MCF 10A (cell line): ENCODE data around the gene COG8. TPM values are rescaled to one million over a fixed set of nuclear protein-coding genes. Genes with fewer than 3 reads are reported as not detected.

Source experiments
- BruUV-seq: library from RNA; stranded (reverse); fragments of 400-500 nt; replicated peaks from 2 replicates; lab custom pipeline; 2021; lab: Mats Ljungman, UMichigan
- CTCF ChIA-PET: fragments of 300-600 bp; sonication (Branson Sonifier 250); formaldehyde crosslinking; extraction: SDS; loops from one replicate; lab custom pipeline; 2021; ENCODE audit warnings: antibody characterized with exemption, inconsistent platforms; lab: Yijun Ruan, JAX
- POLR2A ChIA-PET: fragments of 300-600, 350-650 bp; sonication (Branson Sonifier 250); formaldehyde crosslinking; extraction: SDS; loops from one replicate; lab custom pipeline; 2020; ENCODE audit warnings: antibody characterized with exemption, inconsistent platforms; lab: Yijun Ruan, JAX
- DNase-seq: peaks from one replicate; pipeline ENCODE4 v3.0.0-alpha.2; 2018; ENCODE audit not compliant: unreplicated experiment
- H3K27ac Mint-ChIP-seq: one replicate; pipeline ENCODE4 v1.8.0; 2022; ENCODE audit warnings: mild to moderate bottlenecking, low read depth, mixed read lengths; ENCODE audit not compliant: unreplicated experiment
- H3K27me3 Mint-ChIP-seq: one replicate; pipeline ENCODE4 v1.8.0; 2022; ENCODE audit warnings: mixed read lengths; ENCODE audit not compliant: insufficient read depth, unreplicated experiment
- H3K36me3 Mint-ChIP-seq: one replicate; pipeline ENCODE4 v1.8.0; 2022; ENCODE audit warnings: mild to moderate bottlenecking, moderate library complexity, mixed read lengths; ENCODE audit not compliant: insufficient read depth, unreplicated experiment
- H3K4me1 Mint-ChIP-seq: one replicate; pipeline ENCODE4 v1.8.0; 2022; ENCODE audit warnings: mixed read lengths; ENCODE audit not compliant: insufficient read depth, unreplicated experiment
- H3K4me3 Mint-ChIP-seq: one replicate; pipeline ENCODE4 v1.8.0; 2022; ENCODE audit warnings: mild to moderate bottlenecking, moderate library complexity, mixed read lengths; ENCODE audit not compliant: unreplicated experiment
- H3K9me3 Mint-ChIP-seq: one replicate; pipeline ENCODE4 v1.8.0; 2022; ENCODE audit warnings: mixed read lengths; ENCODE audit not compliant: unreplicated experiment
- CTCF ChIP-seq: fragments of 200-600 bp; IDR thresholded peaks from one replicate; pipeline ENCODE4 v1.8.0; 2022; ENCODE audit warnings: antibody characterized with exemption, mild to moderate bottlenecking; ENCODE audit not compliant: unreplicated experiment
- intact Hi-C: fragments of 100-400 bp; cut with micrococcal nuclease; formaldehyde crosslinking; loops from 2 replicates; pipeline ENCODE4 v1.14.1; 2022
- total RNA-seq: library from RNA; stranded (reverse); gene quantifications from 2 replicates; pipeline ENCODE4 v1.2.3, GENCODE V29; 2022

COG8 gene
- total RNA-seq, 1 experiment from 2014 or later, result 29.3 TPM

- Mint-ChIP-seq H3K9me3 (no peaks in the 10 kb centered on the region), H3K36me3 (peaks cover 86% of the 10 kb centered on the region), H3K4me1 (peaks cover 4% of the 10 kb centered on the region), H3K4me3 (no peak overlapping the region), H3K27ac (no peak overlapping the region), H3K27me3 (no peaks in the 10 kb centered on the region)
- TF ChIP-seq CTCF, result no peak
- ChIA-PET CTCF (interaction anchor here (0.6 kb wide), 2 partner anchors 365 to 434 kb away, joined by 3 to 5 read pairs; partner anchors contain the start of gene NOB1), POLR2A (interaction anchor here (0.9 kb wide), 1 partner anchor 9 kb away, joined by 4 read pairs; the partner anchor contains the start of gene PDF)
- no TSS peak for BruUV-seq
- DNase-seq, result no peak
- intact Hi-C loops, result no loop called here
These were observed 18.3 kb downstream of the COG8 start for GRCh38 chr16:69321080-69321479.

GRCh38 chr16:69320740-69321073 is 18.7 kb downstream of the COG8 start:
- ChIA-PET POLR2A (interaction anchor here (0.9 kb wide), 1 partner anchor 9 kb away, joined by 4 read pairs; the partner anchor contains the start of gene PDF), CTCF (interaction anchor here (0.6 kb wide), 2 partner anchors 366 to 434 kb away, joined by 3 to 5 read pairs; partner anchors contain the start of gene NOB1)
- Mint-ChIP-seq H3K27me3 (no peaks in the 10 kb centered on the region), H3K4me1 (peaks cover under 1% of the 10 kb centered on the region), H3K36me3 (peaks cover 84% of the 10 kb centered on the region), H3K4me3 (no peak overlapping the region), H3K9me3 (no peaks in the 10 kb centered on the region), H3K27ac (no peak overlapping the region)
- intact Hi-C loops, result no loop called here
- no peak for DNase-seq
- no TSS peak for BruUV-seq
- TF ChIP-seq CTCF, result no peak

DNA sequence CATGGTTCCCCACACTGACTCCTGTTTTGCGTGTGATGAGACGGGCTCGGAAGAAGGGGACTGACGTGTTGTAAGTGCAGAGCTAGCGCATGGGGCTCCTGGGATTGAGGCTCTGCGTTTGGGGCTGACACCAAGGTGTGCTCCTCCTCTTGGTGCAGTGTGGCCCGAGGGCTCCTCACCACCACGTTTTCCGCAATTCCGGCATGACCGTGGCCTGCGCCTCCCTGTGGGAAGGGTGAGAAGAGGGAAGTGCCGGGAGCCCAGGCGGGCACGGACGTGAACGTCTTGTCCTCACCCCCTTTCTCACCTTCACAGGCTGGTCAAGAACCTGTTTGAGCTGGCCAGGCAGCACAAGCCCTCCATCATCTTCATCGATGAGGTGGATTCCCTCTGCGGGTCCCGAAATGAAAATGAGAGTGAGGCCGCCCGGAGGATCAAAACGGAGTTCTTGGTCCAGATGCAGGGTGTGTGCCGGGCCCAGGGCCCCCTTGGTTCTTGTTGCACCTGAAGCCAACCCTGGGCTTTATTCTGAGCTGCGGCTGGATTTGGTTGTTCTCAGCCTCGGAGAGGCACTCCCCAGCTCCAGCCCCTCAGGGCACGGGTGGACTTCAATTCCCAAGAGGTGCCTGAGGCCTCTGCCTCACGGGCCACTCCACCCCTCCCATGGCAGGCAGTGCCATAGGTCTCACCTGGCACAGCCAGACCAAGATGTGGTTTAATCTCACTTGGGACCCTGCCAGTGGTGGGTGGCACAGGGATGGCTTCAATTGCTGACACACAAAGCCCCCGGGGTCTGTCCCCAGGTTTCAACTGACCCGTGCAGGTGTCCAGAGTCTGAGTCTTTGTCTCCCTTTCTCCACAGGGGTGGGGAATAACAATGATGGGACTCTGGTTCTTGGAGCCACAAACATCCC is 19.3 kb downstream of the COG8 start:
- ChIA-PET POLR2A (interaction anchor here (0.9 to 9.1 kb wide), 2 partner anchors 8 to 10 kb away, joined by 4 to 75 read pairs; partner anchors contain the start of gene PDF), CTCF (no interaction called here)
- no peak for DNase-seq
- no TSS peak for BruUV-seq
- H3K9me3 Mint-ChIP-seq, result no peaks in the 10 kb centered on the region
- intact Hi-C loops, result no loop called here
- TF ChIP-seq CTCF, result no peak
- H3K27me3 Mint-ChIP-seq, result no peaks in the 10 kb centered on the region
- no peaks in the 10 kb centered on the region for H3K4me1 Mint-ChIP-seq
- H3K27ac Mint-ChIP-seq, result no peak overlapping the region
- peaks cover 84% of the 10 kb centered on the region for H3K36me3 Mint-ChIP-seq
- no peak overlapping the region for H3K4me3 Mint-ChIP-seq

DNA sequence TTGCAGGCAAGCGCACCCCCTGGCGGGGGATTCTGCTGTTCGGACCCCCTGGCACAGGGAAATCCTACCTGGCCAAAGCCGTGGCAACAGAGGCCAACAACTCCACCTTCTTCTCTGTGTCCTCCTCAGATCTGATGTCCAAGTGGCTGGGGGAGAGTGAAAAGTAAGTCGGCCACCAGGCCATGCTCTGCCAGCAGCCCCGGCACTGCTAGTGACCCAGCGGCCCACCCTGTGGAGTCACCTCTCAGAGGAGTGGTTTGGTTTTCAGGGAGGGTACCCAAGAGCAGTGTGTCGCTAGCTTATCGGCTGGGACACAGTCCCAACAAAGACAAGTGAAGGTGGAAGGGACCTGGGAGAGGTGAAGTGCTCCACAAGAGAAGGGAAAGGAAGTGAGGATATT is 20.0 kb downstream of the COG8 start:
- no peaks in the 10 kb centered on the region for H3K4me1 Mint-ChIP-seq
- H3K27me3 Mint-ChIP-seq, result no peaks in the 10 kb centered on the region
- H3K4me3 Mint-ChIP-seq, result no peak overlapping the region
- POLR2A ChIA-PET, result interaction anchor here (0.6 to 9.1 kb wide), 2 partner anchors 9 to 151 kb away, joined by 3 to 75 read pairs; partner anchors contain the start of gene PDF
- intact Hi-C loops, result no loop called here
- TF ChIP-seq CTCF, result no peak
- no peak overlapping the region for H3K27ac Mint-ChIP-seq
- no peak for DNase-seq
- BruUV-seq, result no TSS peak
- H3K9me3 Mint-ChIP-seq, result no peaks in the 10 kb centered on the region
- CTCF ChIA-PET, result interaction anchor here (0.6 kb wide), 1 partner anchor 443 kb away, joined by 3 read pairs; the partner anchor contains the start of gene WWP2
- H3K36me3 Mint-ChIP-seq, result peaks cover 83% of the 10 kb centered on the region
